Measurements from ENCODE around the gene PARD3. TPM values are rescaled to one million over a fixed set of nuclear protein-coding genes. Genes with fewer than 3 reads are reported as not detected.

The PARD3 gene
- polyA plus RNA-seq, 1 donor from 2014 or later, result 12.4 TPM

DNA sequence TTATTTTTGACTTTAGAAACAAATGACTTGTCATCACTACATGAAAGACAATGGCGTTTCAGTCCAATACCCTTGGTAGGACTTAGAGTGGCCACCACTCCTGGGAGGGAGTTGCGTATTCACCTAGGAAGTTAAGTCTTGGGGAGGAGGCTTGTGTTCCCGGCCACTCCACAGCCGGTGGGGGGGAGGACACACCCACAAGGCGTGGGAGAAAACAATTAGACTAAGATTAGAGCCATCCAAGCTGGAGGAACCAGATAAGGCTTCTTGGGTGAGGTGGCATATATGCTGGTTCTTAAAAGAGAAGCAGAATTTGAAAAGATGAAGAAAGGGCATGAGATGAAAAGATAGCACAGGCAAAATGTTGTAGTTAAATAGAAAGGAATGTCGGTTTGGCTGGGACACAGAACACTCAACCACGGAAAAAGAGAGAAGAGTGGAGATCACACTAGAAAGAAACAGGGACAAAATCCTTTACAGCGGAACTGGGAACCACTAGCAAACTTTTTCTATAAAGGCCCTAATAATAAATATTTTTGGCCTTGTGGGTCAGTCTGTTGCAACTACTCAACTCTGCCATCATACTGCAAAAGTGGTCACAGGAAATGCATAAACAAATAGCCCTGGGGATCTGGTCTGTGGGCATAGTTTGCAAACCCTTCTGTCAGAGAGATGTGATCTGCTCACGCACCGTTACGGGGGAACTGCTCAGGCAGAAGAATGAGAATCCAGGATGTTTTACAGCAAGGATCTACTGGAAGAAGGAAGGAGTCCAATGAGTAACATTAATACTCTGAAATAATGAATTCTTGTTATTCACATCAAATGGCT is 651.8 kb downstream of the PARD3 start:
- Histone ChIP-seq H3K4me2 (ENCODE audit: low read length) (no peak overlapping the region), H3K79me2 (replicated peaks; ENCODE audit: insufficient read depth, low read length) (no peaks in the 10 kb centered on the region), H3K9ac (ENCODE audit: low read length) (no peak overlapping the region), H3K4me3 (ENCODE audit: low read length) (no peak overlapping the region), H3K9me2 (ENCODE audit: insufficient read depth, low read length) (no peaks in the 10 kb centered on the region), H3K27me3 (ENCODE audit: insufficient read depth, low read depth, low read length) (no peaks in the 10 kb centered on the region), H3K27ac (ENCODE audit: low read length) (no peak overlapping the region), H2AFZ (ENCODE audit: low read depth, low read length) (no peak overlapping the region), H3F3A (ENCODE audit: insufficient read depth, low read length, poor library complexity, severe bottlenecking) (no peaks in the 10 kb centered on the region), H3K36me3 (ENCODE audit: insufficient read depth, low read length) (no peaks in the 10 kb centered on the region), H3K9me3 (ENCODE audit: low read length) (no peaks in the 10 kb centered on the region), H4K20me1 (ENCODE audit: insufficient read depth) (no peaks in the 10 kb centered on the region)
- TF ChIP-seq REST (IDR thresholded peaks at IDR 0.05; ENCODE audit: borderline replicate concordance), result no peak
- no peak for TF ChIP-seq EP300 (conservative IDR thresholded peaks at IDR 0.05; ENCODE audit: poor library complexity, severe bottlenecking)
- TF ChIP-seq RAD21 (conservative IDR thresholded peaks at IDR 0.05), result no peak
- TF ChIP-seq TAF1 (IDR thresholded peaks at IDR 0.05; ENCODE audit: low read depth), result no peak
- TF ChIP-seq POLR2AphosphoS5 (IDR thresholded peaks at IDR 0.05), result no peak

DNA sequence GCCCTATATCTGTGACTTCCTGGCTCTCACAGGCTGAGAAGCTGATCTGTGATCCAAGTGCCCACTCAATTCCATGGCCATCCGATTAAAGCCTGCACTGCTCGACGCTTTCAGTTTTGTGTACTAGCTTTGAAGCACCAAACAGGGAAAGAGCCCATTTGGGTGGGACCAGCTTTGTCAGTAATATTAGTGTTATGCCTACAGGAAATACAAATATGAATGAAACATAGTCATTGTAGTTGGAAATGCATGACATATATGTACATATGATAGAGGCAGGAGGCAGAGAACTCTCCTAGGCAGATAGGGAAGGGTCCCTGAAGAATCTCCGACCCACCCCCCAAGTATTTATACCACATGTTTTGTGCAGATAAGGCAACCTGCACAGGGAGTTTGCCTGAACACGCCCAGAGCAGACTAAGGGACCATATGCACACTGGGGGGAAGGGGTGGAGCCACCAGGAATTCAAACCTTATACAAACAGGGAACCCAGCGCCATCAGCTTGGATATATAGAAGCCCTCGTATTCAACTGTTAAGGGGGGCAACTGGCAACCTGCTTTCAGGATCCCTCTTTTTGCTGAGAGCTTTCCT is 653.2 kb downstream of the PARD3 start:
- TF ChIP-seq, protein P1, sequence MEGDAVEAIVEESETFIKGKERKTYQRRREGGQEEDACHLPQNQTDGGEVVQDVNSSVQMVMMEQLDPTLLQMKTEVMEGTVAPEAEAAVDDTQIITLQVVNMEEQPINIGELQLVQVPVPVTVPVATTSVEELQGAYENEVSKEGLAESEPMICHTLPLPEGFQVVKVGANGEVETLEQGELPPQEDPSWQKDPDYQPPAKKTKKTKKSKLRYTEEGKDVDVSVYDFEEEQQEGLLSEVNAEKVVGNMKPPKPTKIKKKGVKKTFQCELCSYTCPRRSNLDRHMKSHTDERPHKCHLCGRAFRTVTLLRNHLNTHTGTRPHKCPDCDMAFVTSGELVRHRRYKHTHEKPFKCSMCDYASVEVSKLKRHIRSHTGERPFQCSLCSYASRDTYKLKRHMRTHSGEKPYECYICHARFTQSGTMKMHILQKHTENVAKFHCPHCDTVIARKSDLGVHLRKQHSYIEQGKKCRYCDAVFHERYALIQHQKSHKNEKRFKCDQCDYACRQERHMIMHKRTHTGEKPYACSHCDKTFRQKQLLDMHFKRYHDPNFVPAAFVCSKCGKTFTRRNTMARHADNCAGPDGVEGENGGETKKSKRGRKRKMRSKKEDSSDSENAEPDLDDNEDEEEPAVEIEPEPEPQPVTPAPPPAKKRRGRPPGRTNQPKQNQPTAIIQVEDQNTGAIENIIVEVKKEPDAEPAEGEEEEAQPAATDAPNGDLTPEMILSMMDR (IDR thresholded peaks at IDR 0.05; ENCODE audit: poor library complexity, severe bottlenecking), result no peak
- TF ChIP-seq EP300 (conservative IDR thresholded peaks at IDR 0.05; ENCODE audit: poor library complexity, severe bottlenecking) (no peak), RAD21 (conservative IDR thresholded peaks at IDR 0.05) (no peak)
- Histone ChIP-seq H3K9me2 (ENCODE audit: insufficient read depth, low read length) (no peaks in the 10 kb centered on the region), H3K9ac (ENCODE audit: low read length) (no peak overlapping the region), H3K4me3 (ENCODE audit: low read length) (no peak overlapping the region), H4K20me1 (ENCODE audit: insufficient read depth) (no peaks in the 10 kb centered on the region), H3K79me2 (replicated peaks; ENCODE audit: insufficient read depth, low read length) (no peaks in the 10 kb centered on the region), H3K27me3 (ENCODE audit: insufficient read depth, low read depth, low read length) (no peaks in the 10 kb centered on the region), H3K27ac (ENCODE audit: low read length) (no peak overlapping the region), H3K9me3 (ENCODE audit: low read length) (no peaks in the 10 kb centered on the region), H3F3A (ENCODE audit: insufficient read depth, low read length, poor library complexity, severe bottlenecking) (no peaks in the 10 kb centered on the region), H2AFZ (ENCODE audit: low read depth, low read length) (no peak overlapping the region), H3K4me2 (ENCODE audit: low read length) (no peak overlapping the region), H3K36me3 (ENCODE audit: insufficient read depth, low read length) (no peaks in the 10 kb centered on the region)

DNA sequence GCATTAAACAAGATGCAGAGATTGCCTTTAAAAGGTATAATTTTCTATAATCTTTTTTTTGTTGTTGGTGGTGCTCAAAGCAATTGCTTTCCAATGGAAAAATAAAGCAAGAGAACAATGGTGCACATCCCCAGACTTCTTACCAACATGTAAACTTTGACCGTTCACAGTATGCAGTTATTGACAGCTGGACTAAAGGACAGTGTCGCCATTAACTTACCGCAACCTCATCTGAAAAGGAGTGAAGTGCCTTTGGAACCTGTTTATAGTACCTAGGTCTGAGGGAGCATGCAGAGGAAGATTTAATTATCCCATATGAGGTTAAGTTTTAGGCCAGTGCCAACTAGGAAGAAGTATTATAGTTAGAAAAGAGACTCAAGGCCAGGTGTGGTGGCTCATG is 654.5 kb downstream of the PARD3 start:
- Histone ChIP-seq H3K9me2 (ENCODE audit: insufficient read depth, low read length) (no peaks in the 10 kb centered on the region), H3F3A (ENCODE audit: insufficient read depth, low read length, poor library complexity, severe bottlenecking) (no peaks in the 10 kb centered on the region), H3K4me2 (ENCODE audit: low read length) (no peak overlapping the region), H4K20me1 (ENCODE audit: insufficient read depth) (no peaks in the 10 kb centered on the region), H3K4me3 (ENCODE audit: low read length) (no peak overlapping the region), H3K79me2 (replicated peaks; ENCODE audit: insufficient read depth, low read length) (no peaks in the 10 kb centered on the region), H3K9me3 (ENCODE audit: low read length) (no peaks in the 10 kb centered on the region), H3K27ac (ENCODE audit: low read length) (no peak overlapping the region), H3K9ac (ENCODE audit: low read length) (no peak overlapping the region), H3K36me3 (ENCODE audit: insufficient read depth, low read length) (no peaks in the 10 kb centered on the region), H3K27me3 (ENCODE audit: insufficient read depth, low read depth, low read length) (no peaks in the 10 kb centered on the region), H2AFZ (ENCODE audit: low read depth, low read length) (no peak overlapping the region)
- no peak for TF ChIP-seq SMC3 (conservative IDR thresholded peaks at IDR 0.05; ENCODE audit: poor library complexity)
- TF ChIP-seq RAD21 (conservative IDR thresholded peaks at IDR 0.05), result no peak
- no peak for TF ChIP-seq EZH2 (IDR thresholded peaks at IDR 0.05; ENCODE audit: borderline replicate concordance, insufficient read depth, low read length, poor library complexity, severe bottlenecking)
- TF ChIP-seq, protein P1 (IDR thresholded peaks at IDR 0.05; ENCODE audit: poor library complexity, severe bottlenecking), result no peak
- no peak for TF ChIP-seq TAF1 (IDR thresholded peaks at IDR 0.05; ENCODE audit: low read depth)
